Ascending aorta (tissue), 2 donors: ENCODE results near the gene KRT28. TPM values are rescaled to one million over a fixed set of nuclear protein-coding genes. Genes with fewer than 3 reads are reported as not detected.
A peak's percentile ranks its signal among the peaks of the same experiment; 100 is the strongest.

ENCODE experiments used
- DNase-seq, 2 donors: peaks; one replicate each; pipeline ENCODE4 v3.0.0-alpha.2; 2019; ENCODE audit warnings: low spot score in 2 of 2
- H3K27ac ChIP-seq, 2 donors: fragments of 200-600 bp; sonication (generic); one replicate each; pipeline ENCODE4 v1.5.1; 2016 to 2017; ENCODE audit warnings: mild to moderate bottlenecking in 1 of 2
- H3K27me3 ChIP-seq: fragments of 200-600 bp; sonication (generic); one replicate; pipeline ENCODE4 v1.5.1; 2017
- H3K36me3 ChIP-seq, 2 donors: fragments of 200-600 bp; sonication (generic); one replicate each; pipeline ENCODE4 v1.5.1; 2016
- H3K4me1 ChIP-seq, 2 donors: fragments of 200-600 bp; sonication (generic); one replicate each; pipeline ENCODE4 v1.5.1; 2016 to 2017; ENCODE audit warnings: mild to moderate bottlenecking in 1 of 2
- H3K4me3 ChIP-seq, 2 donors: fragments of 200-600 bp; sonication (generic); one replicate each; pipeline ENCODE4 v1.5.1; 2016 to 2017; ENCODE audit warnings: mild to moderate bottlenecking in 1 of 2
- H3K9me3 ChIP-seq, 2 donors: fragments of 200-600 bp; sonication (generic); one replicate each; pipeline ENCODE4 v1.5.1; 2016
- intact Hi-C: fragments of 100-400 bp; cut with DNase I; formaldehyde crosslinking; loops from one replicate; pipeline ENCODE4 v1.15.1; 2023
- total RNA-seq: library from RNA; depleted of rRNA; stranded (reverse); fragments of >200 nt; gene quantifications from one replicate; pipeline ENCODE4 v1.1.0, GENCODE V29; 2016
- TF ChIP-seq, protein P1 (sequence below), 3 experiments: fragments of 200-600 bp in 2 of 3; fragments of 450-650 bp in 1 of 3; sonication (generic) in 2 of 3; IDR thresholded peaks; one replicate each; pipeline ENCODE4 v1.5.1; 2016 to 2019; ENCODE audit warnings: antibody characterized with exemption in 3 of 3, mild to moderate bottlenecking in 1 of 3, moderate library complexity in 1 of 3

KRT28 gene
- total RNA-seq, 1 donor from 2014 or later = not detected

DNA sequence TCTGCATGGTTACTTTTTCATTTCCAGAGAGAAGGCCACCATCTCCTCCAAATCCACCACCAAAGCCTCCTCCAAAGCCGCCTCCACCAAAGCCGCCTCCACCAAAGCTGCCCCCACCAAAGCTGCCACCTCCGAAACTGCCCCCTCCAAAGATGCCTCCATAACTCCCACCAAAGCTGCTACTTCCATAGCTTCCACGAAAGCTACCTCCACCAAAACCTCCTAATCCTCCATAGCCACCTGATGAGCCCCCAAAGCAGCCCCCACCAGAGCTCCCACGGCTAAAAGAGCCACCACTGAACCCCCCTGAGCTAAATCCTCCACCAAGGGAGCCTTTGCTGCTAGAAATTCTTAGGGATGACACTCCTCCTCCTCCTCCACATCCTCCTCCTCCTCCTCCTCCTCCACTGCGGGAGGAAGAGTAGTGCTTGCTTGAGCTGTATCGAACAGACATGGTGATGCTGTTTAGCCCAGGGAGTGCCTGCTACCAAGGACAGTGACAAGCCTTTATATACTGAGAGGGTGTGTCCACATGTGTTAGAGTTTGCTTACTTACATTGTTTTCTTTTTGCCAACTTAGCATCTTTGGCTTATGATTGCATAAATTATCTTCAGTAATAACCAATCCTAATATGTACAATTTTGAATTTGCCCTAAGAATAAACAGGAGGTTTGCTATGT, 22.5 kb upstream of the KRT28 start, which contains the start of gene KRT10:
KRT10 (minus strand) TSS at position 483 of the 681 bp plus-strand sequence; CDS start at position 454, 29 bp downstream.
- Histone ChIP-seq H3K36me3 (peaks cover 0 to 4% of the 10 kb centered on the region in 2 donors), H3K4me3 (no peak within 1 kb of the TSS), H3K9me3 (no peaks in the 10 kb centered on the region), H3K27ac (no peak within 1 kb of the TSS), H3K27me3 (no peaks in the 10 kb centered on the region), H3K4me1 (peaks cover 0 to 8% of the 10 kb centered on the region in 2 donors)
- DNase-seq = no peak
- TF ChIP-seq, protein P1, sequence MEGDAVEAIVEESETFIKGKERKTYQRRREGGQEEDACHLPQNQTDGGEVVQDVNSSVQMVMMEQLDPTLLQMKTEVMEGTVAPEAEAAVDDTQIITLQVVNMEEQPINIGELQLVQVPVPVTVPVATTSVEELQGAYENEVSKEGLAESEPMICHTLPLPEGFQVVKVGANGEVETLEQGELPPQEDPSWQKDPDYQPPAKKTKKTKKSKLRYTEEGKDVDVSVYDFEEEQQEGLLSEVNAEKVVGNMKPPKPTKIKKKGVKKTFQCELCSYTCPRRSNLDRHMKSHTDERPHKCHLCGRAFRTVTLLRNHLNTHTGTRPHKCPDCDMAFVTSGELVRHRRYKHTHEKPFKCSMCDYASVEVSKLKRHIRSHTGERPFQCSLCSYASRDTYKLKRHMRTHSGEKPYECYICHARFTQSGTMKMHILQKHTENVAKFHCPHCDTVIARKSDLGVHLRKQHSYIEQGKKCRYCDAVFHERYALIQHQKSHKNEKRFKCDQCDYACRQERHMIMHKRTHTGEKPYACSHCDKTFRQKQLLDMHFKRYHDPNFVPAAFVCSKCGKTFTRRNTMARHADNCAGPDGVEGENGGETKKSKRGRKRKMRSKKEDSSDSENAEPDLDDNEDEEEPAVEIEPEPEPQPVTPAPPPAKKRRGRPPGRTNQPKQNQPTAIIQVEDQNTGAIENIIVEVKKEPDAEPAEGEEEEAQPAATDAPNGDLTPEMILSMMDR (IDR thresholded peaks at IDR 0.05) = no peak
- intact Hi-C loops = loop anchor here (10.0 kb wide), 1 partner anchor 177 kb away; the partner anchor contains the start of gene SMARCE1

DNA sequence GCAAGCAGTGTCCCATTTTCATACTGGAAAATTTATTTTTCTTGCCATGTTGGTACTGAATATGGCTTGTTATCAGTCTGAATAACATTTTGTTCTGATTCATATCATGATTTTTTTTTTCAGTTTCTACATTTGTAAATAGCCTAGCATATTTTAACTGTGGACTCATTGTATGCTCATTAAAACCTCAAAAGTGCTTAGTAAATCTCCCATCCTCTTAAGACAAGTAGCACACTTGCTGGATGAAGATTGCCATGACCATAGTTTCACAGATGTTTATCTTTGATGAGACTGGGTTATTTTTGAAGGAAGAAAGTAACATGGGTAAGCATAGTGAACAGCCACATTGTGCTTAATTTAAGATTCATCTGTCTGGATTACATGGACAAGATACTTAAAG, 21.8 kb upstream of the KRT28 start:
- TF ChIP-seq, protein P1 (IDR thresholded peaks at IDR 0.05) = no peak
- DNase-seq = no peak
- Histone ChIP-seq H3K27ac (no peak overlapping the region), H3K36me3 (peaks cover 0 to 9% of the 10 kb centered on the region in 2 donors), H3K27me3 (no peaks in the 10 kb centered on the region), H3K4me3 (no peak overlapping the region), H3K4me1 (peaks cover 0 to 8% of the 10 kb centered on the region in 2 donors), H3K9me3 (no peaks in the 10 kb centered on the region)
- intact Hi-C loops = loop anchor here (10.0 kb wide), 1 partner anchor 177 kb away; the partner anchor contains the start of gene SMARCE1

DNA sequence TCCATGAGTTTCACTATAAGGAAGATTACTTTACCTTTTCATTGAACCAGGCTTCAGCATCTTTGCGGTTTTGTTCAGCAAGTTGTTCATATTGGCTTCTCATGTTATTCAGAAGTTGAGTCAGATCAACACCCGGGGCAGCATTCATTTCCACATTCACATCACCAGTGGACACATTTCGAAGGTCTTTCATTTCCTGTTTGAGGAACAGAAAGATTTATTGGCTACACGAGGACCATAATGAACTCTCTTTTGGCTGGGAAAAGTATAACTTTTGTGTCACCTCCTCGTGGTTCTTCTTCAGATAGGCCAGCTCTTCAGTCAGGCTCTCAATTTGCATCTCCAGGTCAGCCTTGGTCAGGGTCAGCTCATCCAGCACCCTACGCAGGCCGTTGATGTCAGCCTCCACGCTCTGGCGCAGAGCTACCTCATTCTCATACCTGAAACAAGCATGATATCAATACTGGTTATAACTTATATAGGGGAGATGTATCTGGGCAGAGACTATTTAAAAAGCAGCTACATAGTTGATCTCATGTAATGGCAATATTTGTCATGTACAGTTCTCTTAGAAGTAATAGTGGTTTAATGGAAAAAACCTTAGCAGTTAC, 20.6 kb upstream of the KRT28 start:
- TF ChIP-seq, protein P1 (IDR thresholded peaks at IDR 0.05) = no peak
- H3K9me3 ChIP-seq = no peaks in the 10 kb centered on the region
- no peaks in the 10 kb centered on the region for H3K27me3 ChIP-seq
- intact Hi-C loops = loop anchor here (1.0 to 10.0 kb wide), 2 partner anchors 8 to 176 kb away; partner anchors contain the start of gene SMARCE1
- H3K36me3 ChIP-seq = peaks cover 0 to 9% of the 10 kb centered on the region in 2 donors
- H3K27ac ChIP-seq = no peak overlapping the region
- DNase-seq = no peak
- H3K4me3 ChIP-seq = no peak overlapping the region
- H3K4me1 ChIP-seq = peaks cover 0 to 8% of the 10 kb centered on the region in 2 donors

DNA sequence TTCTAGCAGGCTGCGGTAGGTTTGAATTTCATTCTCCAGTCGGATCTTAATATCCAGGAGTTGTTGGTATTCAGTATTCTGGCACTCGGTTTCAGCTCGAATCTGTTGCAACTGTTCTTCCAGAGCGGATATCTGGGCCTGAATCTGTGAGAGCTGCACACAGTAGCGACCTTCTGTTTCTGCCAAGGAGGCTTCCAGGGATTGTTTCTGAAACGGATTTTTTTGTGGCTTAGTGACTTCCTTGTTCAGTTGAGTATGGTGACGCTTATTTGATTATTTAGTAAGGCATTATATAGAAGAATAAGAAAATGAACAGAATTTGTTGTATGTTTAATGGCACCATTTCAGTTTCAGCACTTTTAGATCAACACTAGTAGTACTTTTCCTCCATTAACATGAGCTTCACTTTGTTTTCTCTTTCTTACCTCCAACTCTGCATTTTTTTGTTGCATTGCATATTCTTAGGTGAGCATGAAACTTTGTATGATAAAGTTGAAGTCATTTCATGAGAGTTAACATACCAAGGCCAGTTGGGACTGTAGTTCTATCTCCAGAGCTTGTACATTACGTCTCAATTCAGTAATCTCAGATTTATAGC, 19.9 kb upstream of the KRT28 start:
- intact Hi-C loops = loop anchor here (1.0 to 10.0 kb wide), 3 partner anchors 9 to 848 kb away; partner anchors contain the start of gene SMARCE1

More for the DNA sequence above, 19.9 kb upstream of the KRT28 start:
- Histone ChIP-seq H3K36me3 (peaks cover 0 to 9% of the 10 kb centered on the region in 2 donors), H3K27me3 (no peaks in the 10 kb centered on the region), H3K4me1 (peaks cover 0 to 8% of the 10 kb centered on the region in 2 donors), H3K9me3 (no peaks in the 10 kb centered on the region), H3K4me3 (peak overlapping the region; percentile 79 to 92), H3K27ac (peak overlapping the region; percentile 81 to 91)
- no peak for DNase-seq
- TF ChIP-seq, protein P1 (IDR thresholded peaks at IDR 0.05) = no peak
